HFFc6 (cell line): ENCODE measurements around the gene MSI2. TPM values are rescaled to one million over a fixed set of nuclear protein-coding genes. Genes with fewer than 3 reads are reported as not detected.

Experiments used
- DNase-seq: peaks from one replicate; pipeline ENCODE4 v3.0.0-alpha.2; 2018
- H3K27ac Mint-ChIP-seq: 2 replicates; pipeline ENCODE4 v1.8.0; 2020; ENCODE audit warnings: mild to moderate bottlenecking, mixed read lengths
- H3K27me3 Mint-ChIP-seq: 2 replicates; pipeline ENCODE4 v1.8.0; 2021; ENCODE audit warnings: mild to moderate bottlenecking, moderate library complexity, mixed read lengths; ENCODE audit not compliant: insufficient read depth
- H3K36me3 Mint-ChIP-seq: 2 replicates; pipeline ENCODE4 v1.8.0; 2021; ENCODE audit warnings: low read depth, mixed read lengths
- H3K4me1 Mint-ChIP-seq: 2 replicates; pipeline ENCODE4 v1.8.0; 2020; ENCODE audit warnings: low read depth, mixed read lengths
- H3K4me3 Mint-ChIP-seq: 2 replicates; pipeline ENCODE4 v1.8.0; 2020; ENCODE audit warnings: mild to moderate bottlenecking, moderate library complexity, mixed read lengths
- H3K9me3 Mint-ChIP-seq: 2 replicates; pipeline ENCODE4 v1.8.0; 2020; ENCODE audit warnings: mild to moderate bottlenecking, mixed read lengths
- CTCF ChIP-seq: fragments of 200-600 bp; sonication (generic); IDR thresholded peaks from 2 replicates; pipeline ENCODE4 v1.5.0; 2021; ENCODE audit warnings: antibody characterized with exemption, mild to moderate bottlenecking
- total RNA-seq, 6 experiments: library from RNA; stranded (reverse); fragmentation: NEBNext Ultra II Directional; extraction: Animal tissue kit (Norgen Biotek cat#: 25700); gene quantifications; 2 replicates in 1 of 6; 3 replicates in 5 of 6; pipeline ENCODE4 v1.2.3, GENCODE V29; 2021

MSI2 gene
- total RNA-seq, 6 experiments from 2014 or later = 53.5 to 71.7 (median 55.0) TPM

DNA sequence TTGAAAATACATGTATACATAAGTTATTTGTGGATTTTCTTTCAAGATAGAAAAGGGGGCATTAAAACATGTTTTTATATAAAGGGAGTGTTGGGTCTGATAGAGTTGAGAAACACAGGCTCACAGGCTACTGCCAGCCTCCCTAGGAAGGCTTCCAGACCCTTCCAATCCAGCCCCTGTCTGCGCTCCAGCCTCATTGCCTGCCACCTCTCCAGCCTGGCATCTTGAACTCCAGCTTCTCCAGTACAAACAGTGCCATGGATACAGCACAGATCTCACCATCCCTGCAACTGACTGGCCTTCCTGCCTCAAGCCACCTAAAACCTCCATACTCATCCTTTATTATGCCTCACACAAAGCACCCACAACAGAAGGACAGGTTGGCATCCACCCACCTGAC lies 448.1 kb downstream of the MSI2 start:
- no peaks in the 10 kb centered on the region for H3K9me3 Mint-ChIP-seq
- H3K27ac Mint-ChIP-seq = no peak overlapping the region
- no peak for TF ChIP-seq CTCF
- H3K4me1 Mint-ChIP-seq = no peaks in the 10 kb centered on the region
- no peak for DNase-seq
- H3K27me3 Mint-ChIP-seq = peaks cover 45% of the 10 kb centered on the region
- no peaks in the 10 kb centered on the region for H3K36me3 Mint-ChIP-seq
- no peak overlapping the region for H3K4me3 Mint-ChIP-seq

- Mint-ChIP-seq H3K27me3 (peaks cover 35% of the 10 kb centered on the region), H3K9me3 (no peaks in the 10 kb centered on the region), H3K27ac (no peak overlapping the region), H3K4me3 (no peak overlapping the region), H3K4me1 (no peaks in the 10 kb centered on the region), H3K36me3 (no peaks in the 10 kb centered on the region)
- TF ChIP-seq CTCF = no peak
- no peak for DNase-seq
Measured at GRCh38 chr17:57705921-57706695, 449.8 kb downstream of the MSI2 start.

GRCh38 chr17:57706761-57707160 lies 450.4 kb downstream of the MSI2 start:
- Mint-ChIP-seq H3K9me3 (no peaks in the 10 kb centered on the region), H3K36me3 (no peaks in the 10 kb centered on the region), H3K4me1 (no peaks in the 10 kb centered on the region), H3K27me3 (peaks cover 34% of the 10 kb centered on the region), H3K4me3 (no peak overlapping the region), H3K27ac (no peak overlapping the region)
- DNase-seq = no peak
- TF ChIP-seq CTCF = no peak

DNA sequence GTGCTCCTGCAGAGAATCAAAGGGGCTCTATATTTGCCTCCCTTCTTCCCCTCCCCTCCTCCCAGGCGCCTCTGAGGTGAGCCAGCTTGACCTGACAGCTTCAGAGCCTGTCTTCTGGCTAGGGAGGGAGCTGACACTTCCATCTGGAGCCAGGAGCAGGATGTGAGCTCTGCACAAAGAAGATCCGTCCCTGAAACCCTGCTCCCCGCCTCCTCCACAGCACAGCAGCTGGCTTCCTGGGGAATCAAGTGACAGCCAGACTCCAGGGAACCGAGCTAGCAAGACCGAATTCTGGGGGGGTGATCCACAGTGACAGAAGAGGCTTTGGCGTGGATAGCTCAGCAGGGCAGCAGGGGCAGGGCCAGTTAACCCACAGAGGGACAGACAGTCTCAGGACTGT lies 451.6 kb downstream of the MSI2 start:
- DNase-seq = no peak
- no peak overlapping the region for H3K4me3 Mint-ChIP-seq
- H3K27me3 Mint-ChIP-seq = peaks cover 31% of the 10 kb centered on the region
- H3K27ac Mint-ChIP-seq = no peak overlapping the region
- H3K36me3 Mint-ChIP-seq = no peaks in the 10 kb centered on the region
- TF ChIP-seq CTCF = no peak
- no peaks in the 10 kb centered on the region for H3K9me3 Mint-ChIP-seq
- no peaks in the 10 kb centered on the region for H3K4me1 Mint-ChIP-seq

GRCh38 chr17:57708410-57708809 lies 452.1 kb downstream of the MSI2 start:
- no peak for TF ChIP-seq CTCF
- Mint-ChIP-seq H3K4me1 (no peaks in the 10 kb centered on the region), H3K9me3 (no peaks in the 10 kb centered on the region), H3K4me3 (no peak overlapping the region), H3K27me3 (peaks cover 35% of the 10 kb centered on the region), H3K36me3 (no peaks in the 10 kb centered on the region), H3K27ac (no peak overlapping the region)
- no peak for DNase-seq
